Left ventricle myocardium inferior (tissue), 1 donor: ENCODE results near the gene NBAS. TPM values are rescaled to one million over a fixed set of nuclear protein-coding genes. Genes with fewer than 3 reads are reported as not detected.

Experiments
- DNase-seq: peaks from one replicate; pipeline ENCODE4 v3.0.0-alpha.2; 2020
- H3K27ac ChIP-seq: fragments of 200-600 bp; replicated peaks from 2 replicates; pipeline ENCODE4 v1.8.0; 2021
- H3K27me3 ChIP-seq: fragments of 200-600 bp; 2 replicates; pipeline ENCODE4 v1.8.0; 2021; ENCODE audit warnings: low read depth
- H3K36me3 ChIP-seq: fragments of 200-600 bp; 2 replicates; pipeline ENCODE4 v1.8.0; 2021
- H3K4me1 ChIP-seq: fragments of 200-600 bp; 2 replicates; pipeline ENCODE4 v1.8.0; 2021
- H3K4me3 ChIP-seq: fragments of 200-600 bp; 2 replicates; pipeline ENCODE4 v1.8.0; 2021; ENCODE audit warnings: mild to moderate bottlenecking, moderate library complexity
- H3K9me3 ChIP-seq: fragments of 200-600 bp; replicated peaks from 2 replicates; pipeline ENCODE4 v1.8.0; 2021
- intact Hi-C: fragments of 100-400 bp; cut with micrococcal nuclease; formaldehyde crosslinking; loops from one replicate; pipeline ENCODE4 v1.11.0; 2022
- total RNA-seq: library from RNA; stranded (reverse); fragmentation: NEBNext Ultra II Directional; extraction: Animal tissue kit (Norgen Biotek cat#: 25700); gene quantifications from one replicate; pipeline ENCODE4 v1.2.1, GENCODE V29; 2021
- TF ChIP-seq, protein P1 (sequence below): fragments of 200-600 bp; IDR thresholded peaks from 2 replicates; pipeline ENCODE4 v1.8.0; 2021; ENCODE audit warnings: antibody characterized with exemption, mild to moderate bottlenecking, borderline replicate concordance
- donor health status: DM: no; HTN: yes; CAD: no; lungs with severe emphysema.

The NBAS gene
- total RNA-seq, 1 donor from 2014 or later, result 50.6 TPM

DNA sequence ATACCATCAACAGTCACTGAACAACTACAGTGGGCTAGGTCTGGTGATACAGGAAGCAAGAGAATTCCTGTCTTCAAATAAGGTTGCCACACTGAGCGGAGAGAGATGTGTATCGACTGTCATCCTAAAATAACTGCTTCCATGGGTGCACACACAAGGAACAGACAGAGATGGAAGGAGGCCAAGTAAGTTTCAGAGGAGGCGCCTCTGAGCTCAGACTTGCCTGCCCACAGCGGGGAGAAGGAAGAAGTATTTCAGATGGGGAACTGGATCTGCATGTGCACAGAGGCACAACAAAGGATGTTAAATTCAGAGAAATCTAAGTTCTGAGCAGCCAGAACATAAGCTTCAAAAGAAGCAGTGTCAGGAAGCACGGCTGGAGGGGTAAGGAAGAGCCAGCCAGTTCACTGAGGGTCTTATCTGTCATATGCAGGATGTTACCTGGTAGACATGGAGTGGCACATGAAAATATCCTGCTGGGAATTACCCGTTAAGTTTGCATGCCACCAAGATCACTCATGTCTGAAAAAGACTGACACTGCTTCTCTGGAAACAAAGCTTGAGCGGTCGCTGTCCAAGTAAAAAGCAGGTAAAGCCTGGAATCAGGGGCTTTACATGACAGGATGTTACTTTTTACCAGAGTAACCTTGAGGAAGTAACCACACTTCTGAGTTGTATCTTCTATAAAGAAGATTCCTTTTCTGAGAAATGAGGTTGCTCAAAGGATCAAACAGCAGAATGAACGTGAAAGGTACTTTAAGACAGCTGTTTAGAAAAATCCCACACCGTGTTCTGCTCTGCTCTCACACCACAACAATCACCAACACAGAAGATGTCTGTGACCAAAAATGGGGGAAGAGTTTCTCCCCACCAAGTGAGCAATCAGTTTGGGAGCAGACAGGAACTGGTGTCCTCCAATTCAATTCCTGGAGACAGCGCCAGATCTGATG is 260.2 kb downstream of the NBAS start:
- H3K27ac ChIP-seq, result no peak overlapping the region
- peaks cover 72% of the 10 kb centered on the region for H3K36me3 ChIP-seq

DNA sequence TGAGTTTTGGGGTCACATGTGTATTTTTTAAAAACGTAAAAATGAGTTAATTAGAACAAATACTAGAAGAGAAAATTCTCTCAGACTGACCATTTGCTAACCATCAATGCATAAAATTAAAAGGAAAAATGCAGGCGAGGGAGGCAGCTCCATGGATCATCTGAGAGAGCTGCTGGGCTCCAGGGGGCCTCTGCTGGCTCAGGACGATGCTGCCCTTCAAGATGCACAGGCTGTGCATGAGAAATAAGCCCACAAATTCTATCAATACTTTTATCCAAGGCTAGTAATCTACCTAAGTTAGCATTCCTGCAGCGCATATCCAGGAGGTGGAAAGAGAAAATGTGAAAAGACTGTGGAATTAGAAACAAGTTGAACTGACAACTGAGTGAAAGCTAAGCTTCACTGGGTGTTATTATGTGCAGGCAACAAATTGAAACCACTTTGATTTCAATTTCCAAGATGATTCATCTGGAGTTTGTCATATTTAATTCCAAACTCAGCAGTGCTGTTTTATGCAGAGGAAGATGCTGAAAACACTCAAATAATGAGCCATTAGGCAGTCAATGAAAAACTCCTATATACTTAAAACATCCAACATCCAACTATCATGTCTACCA is 261.1 kb downstream of the NBAS start:
- intact Hi-C loops, result no loop called here
- H3K27ac ChIP-seq, result no peak overlapping the region
- TF ChIP-seq, protein P1, sequence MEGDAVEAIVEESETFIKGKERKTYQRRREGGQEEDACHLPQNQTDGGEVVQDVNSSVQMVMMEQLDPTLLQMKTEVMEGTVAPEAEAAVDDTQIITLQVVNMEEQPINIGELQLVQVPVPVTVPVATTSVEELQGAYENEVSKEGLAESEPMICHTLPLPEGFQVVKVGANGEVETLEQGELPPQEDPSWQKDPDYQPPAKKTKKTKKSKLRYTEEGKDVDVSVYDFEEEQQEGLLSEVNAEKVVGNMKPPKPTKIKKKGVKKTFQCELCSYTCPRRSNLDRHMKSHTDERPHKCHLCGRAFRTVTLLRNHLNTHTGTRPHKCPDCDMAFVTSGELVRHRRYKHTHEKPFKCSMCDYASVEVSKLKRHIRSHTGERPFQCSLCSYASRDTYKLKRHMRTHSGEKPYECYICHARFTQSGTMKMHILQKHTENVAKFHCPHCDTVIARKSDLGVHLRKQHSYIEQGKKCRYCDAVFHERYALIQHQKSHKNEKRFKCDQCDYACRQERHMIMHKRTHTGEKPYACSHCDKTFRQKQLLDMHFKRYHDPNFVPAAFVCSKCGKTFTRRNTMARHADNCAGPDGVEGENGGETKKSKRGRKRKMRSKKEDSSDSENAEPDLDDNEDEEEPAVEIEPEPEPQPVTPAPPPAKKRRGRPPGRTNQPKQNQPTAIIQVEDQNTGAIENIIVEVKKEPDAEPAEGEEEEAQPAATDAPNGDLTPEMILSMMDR, result no peak
- H3K4me1 ChIP-seq, result peaks cover 10% of the 10 kb centered on the region
- H3K4me3 ChIP-seq, result no peak overlapping the region
- peaks cover 72% of the 10 kb centered on the region for H3K36me3 ChIP-seq
- H3K27me3 ChIP-seq, result no peaks in the 10 kb centered on the region
- no peak for DNase-seq
- no peaks in the 10 kb centered on the region for H3K9me3 ChIP-seq

More for the DNA sequence above, 260.2 kb downstream of the NBAS start:
- no peak for DNase-seq
- TF ChIP-seq, protein P1, result no peak
- Histone ChIP-seq H3K9me3 (no peaks in the 10 kb centered on the region), H3K4me1 (peaks cover 10% of the 10 kb centered on the region), H3K4me3 (no peak overlapping the region), H3K27me3 (no peaks in the 10 kb centered on the region)
- intact Hi-C loops, result no loop called here

- Histone ChIP-seq H3K27me3 (no peaks in the 10 kb centered on the region), H3K4me1 (peaks cover 10% of the 10 kb centered on the region), H3K27ac (no peak overlapping the region), H3K36me3 (peaks cover 72% of the 10 kb centered on the region), H3K4me3 (no peak overlapping the region), H3K9me3 (no peaks in the 10 kb centered on the region)
- peak; percentile 24 for DNase-seq
- TF ChIP-seq, protein P1, result no peak
- intact Hi-C loops, result no loop called here
These were observed 262.4 kb downstream of the NBAS start for GRCh38 chr2:15298770-15299169.

DNA sequence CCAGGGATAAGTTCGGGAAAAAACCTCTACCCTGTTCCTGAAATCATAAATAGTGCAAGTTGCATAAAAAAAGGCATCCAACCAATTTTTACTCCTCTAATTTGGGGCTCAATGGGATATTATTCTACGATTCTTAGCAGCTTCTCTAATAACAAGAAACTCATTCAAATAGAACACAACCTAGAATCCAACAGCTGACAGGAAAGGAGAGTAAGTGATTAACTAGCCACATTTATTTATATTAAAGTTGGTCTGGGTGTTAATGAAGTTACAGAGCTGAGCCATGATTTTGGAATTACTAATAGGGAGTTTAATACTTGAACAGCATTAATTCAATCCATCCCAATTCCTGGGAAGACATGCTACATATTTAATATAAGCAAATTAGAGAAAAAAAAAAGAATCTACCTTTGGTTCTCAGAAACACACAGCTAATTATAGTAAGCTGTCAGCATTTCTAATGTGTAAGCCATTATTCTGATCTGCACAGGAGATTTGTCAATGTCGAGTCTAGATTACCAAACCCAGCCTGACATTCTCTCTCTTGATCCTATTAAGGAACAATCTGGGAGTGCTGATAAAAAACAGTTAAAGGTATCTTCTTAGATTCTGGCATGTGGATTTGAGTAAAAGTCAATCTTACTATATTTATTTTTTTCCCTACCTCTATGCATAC is 267.7 kb downstream of the NBAS start:
- TF ChIP-seq, protein P1, result no peak
- peaks cover 74% of the 10 kb centered on the region for H3K36me3 ChIP-seq

GRCh38 chr2:15287447-15288184 is 273.5 kb downstream of the NBAS start:
- Histone ChIP-seq H3K36me3 (peaks cover 56% of the 10 kb centered on the region), H3K4me1 (no peaks in the 10 kb centered on the region), H3K27ac (no peak overlapping the region), H3K27me3 (no peaks in the 10 kb centered on the region), H3K4me3 (no peak overlapping the region), H3K9me3 (no peaks in the 10 kb centered on the region)
- DNase-seq, result no peak
- TF ChIP-seq, protein P1, result no peak
- intact Hi-C loops, result no loop called here

More for the DNA sequence above, 267.7 kb downstream of the NBAS start:
- H3K9me3 ChIP-seq, result no peaks in the 10 kb centered on the region
- intact Hi-C loops, result no loop called here
- no peak overlapping the region for H3K27ac ChIP-seq
- no peaks in the 10 kb centered on the region for H3K4me1 ChIP-seq
- H3K4me3 ChIP-seq, result no peak overlapping the region
- H3K27me3 ChIP-seq, result no peaks in the 10 kb centered on the region
- no peak for DNase-seq
